HAP-1 (cell line): ENCODE measurements around the gene FAF1.

Experiments
- DNase-seq, 2 experiments: peaks; one replicate each; pipeline ENCODE4 v3.0.0-alpha.2; 2016 to 2020; ENCODE audit warnings: low spot score in 2 of 2
- H3K27me3 ChIP-seq: fragments of 250-450 bp; sonication (Bioruptor Pico); 2 replicates; pipeline ENCODE4 v1.5.1; 2020; ENCODE audit warnings: low read depth, mild to moderate bottlenecking, moderate library complexity
- H3K36me3 ChIP-seq: fragments of 250-450 bp; sonication (Bioruptor Pico); replicated peaks from 2 replicates; pipeline ENCODE4 v1.5.1; 2020; ENCODE audit warnings: mild to moderate bottlenecking
- H3K4me1 ChIP-seq: fragments of 250-450 bp; sonication (Bioruptor Pico); 2 replicates; pipeline ENCODE4 v1.5.1; 2020; ENCODE audit warnings: mild to moderate bottlenecking
- H3K4me3 ChIP-seq: fragments of 250-450 bp; sonication (Bioruptor Pico); 2 replicates; pipeline ENCODE4 v1.5.1; 2020; ENCODE audit warnings: mild to moderate bottlenecking, moderate library complexity
- H3K9me3 ChIP-seq: fragments of 250-450 bp; sonication (Bioruptor Pico); 2 replicates; pipeline ENCODE4 v1.5.1; 2020; ENCODE audit warnings: mild to moderate bottlenecking, moderate library complexity
- in situ Hi-C: fragments of 300-500 bp; cut with MboI; formaldehyde crosslinking; loops from 3 replicates; pipeline ENCODE4 v1.14.3; 2020; ENCODE audit warnings: low sequenced_read_pairs, inconsistent platforms, mixed read lengths

Gene FAF1

DNA sequence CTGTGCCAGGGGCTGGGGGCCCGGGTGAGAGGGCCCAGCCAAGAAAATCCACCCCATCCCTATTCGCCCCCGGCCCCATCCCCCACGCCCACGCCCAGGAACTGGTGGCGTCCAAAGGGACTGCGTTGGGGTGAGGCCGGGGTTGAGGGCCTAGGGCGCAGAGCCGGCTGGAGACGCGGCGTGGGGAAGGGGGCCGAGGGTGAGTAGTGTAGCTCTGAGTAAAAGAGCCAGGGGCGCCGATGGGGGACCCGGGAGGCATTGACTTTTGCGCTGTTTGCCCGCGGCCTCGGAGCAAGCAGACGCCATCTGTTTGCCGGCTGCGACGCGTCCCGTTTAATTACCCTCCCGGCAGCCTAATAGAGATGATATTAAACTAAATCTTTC is 533.4 kb downstream of the FAF1 start:
- peaks cover 5% of the 10 kb centered on the region; the same call in 1 of the 2 replicates for H3K4me1 ChIP-seq
- in situ Hi-C loops = no loop called here
- no peak overlapping the region for H3K4me3 ChIP-seq
- no peaks in the 10 kb centered on the region for H3K9me3 ChIP-seq
- peaks cover 78% of the 10 kb centered on the region for H3K27me3 ChIP-seq
- no peak for DNase-seq
- no peaks in the 10 kb centered on the region for H3K36me3 ChIP-seq

DNA sequence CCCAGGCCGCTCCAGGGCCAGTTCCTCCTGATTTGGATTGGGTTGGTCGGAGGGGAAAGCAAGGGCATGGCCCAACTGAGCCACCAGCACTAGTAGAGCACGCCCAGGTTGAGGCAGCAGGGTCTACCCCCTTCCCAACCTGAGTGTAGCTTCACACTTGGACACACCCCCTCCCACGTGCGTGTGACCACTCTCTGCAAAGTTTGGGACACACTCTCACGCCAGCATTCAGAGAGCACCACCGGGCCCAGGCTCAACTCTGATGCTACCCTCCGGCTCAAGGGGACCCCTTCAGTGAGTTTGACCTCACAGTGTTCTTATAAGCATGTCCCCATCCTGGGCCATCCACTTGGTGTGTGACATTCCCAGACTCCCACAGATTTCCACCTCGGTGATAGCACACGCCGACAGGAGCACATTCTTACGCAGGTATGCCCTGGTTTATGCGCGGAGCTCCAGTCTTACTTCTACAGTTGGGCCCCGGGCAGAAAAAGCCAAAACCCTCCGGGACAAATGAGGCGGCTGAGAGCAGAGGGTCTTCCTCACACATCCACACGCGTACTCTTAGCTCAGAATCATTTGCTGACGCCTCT is 533.9 kb downstream of the FAF1 start:
- Histone ChIP-seq H3K4me3 (no peak overlapping the region), H3K4me1 (peaks cover 5% of the 10 kb centered on the region; the same call in 1 of the 2 replicates), H3K36me3 (no peaks in the 10 kb centered on the region), H3K9me3 (no peaks in the 10 kb centered on the region), H3K27me3 (peaks cover 73% of the 10 kb centered on the region)
- DNase-seq = no peak
- in situ Hi-C loops = no loop called here

DNA sequence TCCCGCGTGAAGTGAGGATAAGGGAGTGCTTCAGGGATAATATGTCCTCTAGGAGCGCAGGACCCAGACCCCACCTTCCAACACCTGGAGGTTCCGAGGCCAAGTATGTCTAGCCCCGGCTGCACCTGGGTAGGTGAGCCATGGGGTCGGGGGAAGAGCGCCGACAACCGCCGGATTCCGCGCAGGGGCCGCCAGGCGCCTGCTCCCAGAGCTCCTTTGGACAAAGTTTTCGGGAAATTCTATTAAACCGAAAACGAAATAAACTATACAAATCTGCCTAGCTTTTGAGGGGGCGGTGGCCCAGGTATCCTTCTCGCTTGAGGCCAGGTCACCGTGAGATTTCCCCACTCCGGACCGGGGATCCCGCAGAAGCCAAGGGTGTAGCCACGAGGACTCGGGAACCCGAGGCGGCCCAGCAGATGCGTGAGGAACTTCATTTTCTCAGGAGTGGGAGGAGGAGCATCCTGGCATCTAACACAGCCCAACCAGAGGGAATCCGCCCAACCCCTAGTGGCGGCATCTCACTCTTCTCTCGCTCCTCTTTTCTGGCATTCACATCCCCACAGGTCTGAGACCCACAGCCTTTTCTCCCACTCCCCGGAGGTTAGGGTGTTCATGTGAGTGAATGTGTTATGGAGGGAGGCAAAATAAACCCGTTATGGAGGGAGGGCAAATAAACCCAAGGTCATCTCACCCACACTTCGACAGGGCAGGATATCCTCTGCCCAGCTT is 534.5 kb downstream of the FAF1 start:
- H3K27me3 ChIP-seq = peaks cover 67% of the 10 kb centered on the region

DNA sequence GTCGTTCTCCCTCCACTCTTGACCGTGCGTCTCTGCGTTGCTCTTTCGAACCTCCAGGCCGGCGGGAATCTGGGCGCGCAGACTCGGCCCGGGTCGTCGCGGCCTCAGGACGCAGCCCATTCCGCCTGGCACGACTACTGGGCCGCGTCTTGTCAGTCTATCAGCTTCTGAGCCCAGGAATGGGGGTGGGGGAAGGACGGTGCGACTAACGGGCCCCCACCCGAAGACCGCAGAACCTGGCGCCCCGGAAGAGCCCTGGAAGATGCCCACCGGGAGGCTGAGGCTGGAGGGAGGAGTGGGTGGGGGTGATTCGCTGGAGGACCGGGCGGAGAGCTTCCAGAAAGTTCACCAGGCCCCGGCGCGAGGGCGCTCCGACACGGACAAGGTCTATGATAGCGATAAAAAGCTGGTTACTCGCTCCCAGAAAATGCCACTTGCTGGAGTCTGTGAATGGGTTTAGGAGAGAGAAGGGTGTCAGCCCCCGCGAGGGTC is 535.1 kb downstream of the FAF1 start:
- H3K27me3 ChIP-seq = peaks cover 61% of the 10 kb centered on the region
- H3K4me3 ChIP-seq = no peak overlapping the region
- DNase-seq = no peak
- in situ Hi-C loops = no loop called here
- H3K4me1 ChIP-seq = peaks cover 5% of the 10 kb centered on the region; the same call in 1 of the 2 replicates
- H3K9me3 ChIP-seq = no peaks in the 10 kb centered on the region
- no peaks in the 10 kb centered on the region for H3K36me3 ChIP-seq

More for the DNA sequence above, 534.5 kb downstream of the FAF1 start:
- no peaks in the 10 kb centered on the region for H3K9me3 ChIP-seq
- in situ Hi-C loops = no loop called here
- H3K4me3 ChIP-seq = no peak overlapping the region
- no peak for DNase-seq
- H3K36me3 ChIP-seq = no peaks in the 10 kb centered on the region
- peaks cover 5% of the 10 kb centered on the region; the same call in 1 of the 2 replicates for H3K4me1 ChIP-seq

DNA sequence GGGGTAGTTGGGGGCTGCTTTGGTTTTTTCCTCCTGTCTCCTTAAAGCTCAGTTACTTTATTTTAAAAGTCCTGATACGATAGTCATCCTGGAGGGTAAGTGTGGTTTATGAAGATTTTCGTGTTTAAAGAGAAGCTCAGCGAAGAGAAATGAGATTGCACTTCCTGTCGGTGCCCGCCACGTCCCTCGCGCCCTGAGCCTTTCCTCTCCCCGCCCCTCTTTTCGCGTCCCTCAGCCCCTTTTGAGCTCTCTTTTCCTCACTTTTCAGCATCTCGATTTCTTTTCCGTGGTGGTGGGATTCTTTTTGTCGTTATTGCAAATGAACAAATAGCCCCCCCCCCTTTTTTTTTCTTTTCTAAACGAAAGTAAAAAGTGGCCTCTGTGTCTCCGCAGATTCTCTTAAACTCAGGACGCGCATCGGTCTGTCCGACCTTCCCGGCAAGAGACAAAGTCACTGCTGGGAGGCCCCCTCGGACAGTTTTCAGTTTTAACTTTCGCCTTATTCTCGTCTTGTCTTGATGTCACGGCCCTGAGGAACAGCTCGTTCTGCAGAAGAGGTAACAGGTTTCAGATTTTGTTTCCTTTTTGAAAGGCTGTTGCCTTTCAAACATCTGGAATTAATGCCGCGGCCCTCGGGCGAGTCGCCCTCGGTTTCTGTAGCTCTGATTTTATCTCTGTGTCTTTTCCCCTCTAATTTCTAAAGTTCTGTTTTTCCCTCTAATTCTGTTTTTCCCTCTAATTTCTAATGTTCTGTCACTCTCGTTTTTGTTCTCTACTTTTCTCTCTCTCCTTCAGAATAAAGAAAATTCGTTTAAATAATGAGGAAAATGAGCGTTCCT is 535.8 kb downstream of the FAF1 start:
- DNase-seq = peak; percentile 18 to 48
- H3K4me3 ChIP-seq = peak overlapping the region; percentile 44
- in situ Hi-C loops = no loop called here
- peaks cover 5% of the 10 kb centered on the region; the same call in 1 of the 2 replicates for H3K4me1 ChIP-seq
- H3K36me3 ChIP-seq = no peaks in the 10 kb centered on the region
- H3K27me3 ChIP-seq = peaks cover 54% of the 10 kb centered on the region
- H3K9me3 ChIP-seq = no peaks in the 10 kb centered on the region

DNA sequence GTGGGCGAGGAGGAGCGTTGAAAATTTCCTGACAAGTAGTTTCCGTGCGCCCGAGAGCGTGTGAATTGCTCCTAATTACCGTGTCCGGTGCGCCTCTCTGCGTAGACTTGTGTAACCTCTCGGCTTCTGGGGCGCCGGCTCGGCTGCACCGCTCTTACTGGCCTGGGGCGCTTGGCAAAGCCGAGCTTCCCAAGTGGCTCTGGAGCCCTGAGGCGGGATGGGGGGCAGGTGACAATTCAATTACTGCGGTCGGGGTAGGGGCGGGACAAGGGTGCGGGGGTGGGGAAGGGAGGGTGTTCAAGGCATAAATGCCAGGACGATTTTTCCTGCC is 536.4 kb downstream of the FAF1 start:
- in situ Hi-C loops = no loop called here
- Histone ChIP-seq H3K4me1 (peaks cover 5% of the 10 kb centered on the region; the same call in 1 of the 2 replicates), H3K4me3 (peak overlapping the region; percentile 44), H3K36me3 (no peaks in the 10 kb centered on the region), H3K27me3 (peaks cover 48% of the 10 kb centered on the region), H3K9me3 (no peaks in the 10 kb centered on the region)
- DNase-seq = no peak

DNA sequence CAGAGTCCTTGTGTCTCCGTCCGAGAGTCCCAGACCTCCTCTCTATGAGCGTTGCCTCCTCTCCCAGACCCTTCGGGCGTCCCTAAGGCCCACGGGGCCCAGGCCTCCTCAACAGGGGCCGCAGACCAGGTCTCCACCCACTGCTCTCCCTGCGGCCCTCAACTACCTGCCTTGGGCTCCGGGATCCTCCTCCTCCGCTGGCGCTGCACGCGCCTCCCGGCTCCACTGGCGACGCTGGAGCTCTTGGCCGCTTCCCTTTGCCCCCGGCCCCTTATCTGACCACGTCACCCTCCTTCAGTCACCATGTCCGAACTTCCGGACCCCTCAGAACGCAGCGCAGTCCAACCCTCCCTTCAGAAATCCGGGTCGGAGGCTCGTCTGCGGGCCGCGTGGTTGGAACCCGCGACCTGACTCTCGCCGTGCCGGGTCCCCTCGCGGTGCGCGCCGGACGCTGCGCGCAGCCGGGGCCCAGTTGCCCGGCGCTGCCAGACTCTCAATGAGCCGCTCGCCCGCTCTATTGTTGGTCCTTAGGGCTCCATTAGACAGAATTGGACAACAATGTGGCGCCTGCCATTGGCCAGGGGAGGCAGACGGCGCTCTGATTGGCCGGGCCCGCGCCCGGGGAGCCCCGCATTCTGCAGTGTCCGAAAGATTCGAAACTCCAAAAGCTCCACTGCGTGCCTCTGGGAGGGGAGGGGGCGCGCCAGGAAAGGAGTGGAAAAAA is 537.0 kb downstream of the FAF1 start, which contains the start of gene DMRTA2:
TSS of gene DMRTA2 (minus strand) at position 498 of the 724 bp plus-strand sequence. CDS start 1,907 bp downstream, outside the sequence.
- Histone ChIP-seq H3K36me3 (no peaks in the 10 kb centered on the region), H3K9me3 (no peaks in the 10 kb centered on the region), H3K27me3 (peaks cover 42% of the 10 kb centered on the region), H3K4me1 (peaks cover 5% of the 10 kb centered on the region; the same call in 1 of the 2 replicates), H3K4me3 (peak within 1 kb of the TSS; percentile 44)
- DNase-seq = peak; percentile 69 to 86
- in situ Hi-C loops = no loop called here

DNA sequence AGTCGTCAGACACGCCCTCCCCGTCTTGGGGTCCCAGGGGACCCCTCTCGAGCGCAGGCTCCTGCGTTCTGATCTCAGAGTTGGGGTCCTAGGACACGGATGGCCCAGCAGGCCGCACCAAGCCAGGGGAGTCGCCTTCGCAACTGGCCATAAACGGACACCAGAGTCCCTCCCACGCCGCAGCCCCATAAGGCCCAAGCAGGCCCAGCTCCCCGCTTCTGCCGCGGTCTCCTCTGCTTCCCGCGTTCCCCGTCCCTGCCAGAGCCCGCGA is 537.5 kb downstream of the FAF1 start:
- DNase-seq = no peak
- H3K4me3 ChIP-seq = peak overlapping the region; percentile 44
- no peaks in the 10 kb centered on the region for H3K36me3 ChIP-seq
- in situ Hi-C loops = no loop called here
- H3K27me3 ChIP-seq = peaks cover 37% of the 10 kb centered on the region
- H3K9me3 ChIP-seq = no peaks in the 10 kb centered on the region
- H3K4me1 ChIP-seq = peaks cover 5% of the 10 kb centered on the region; the same call in 1 of the 2 replicates

DNA sequence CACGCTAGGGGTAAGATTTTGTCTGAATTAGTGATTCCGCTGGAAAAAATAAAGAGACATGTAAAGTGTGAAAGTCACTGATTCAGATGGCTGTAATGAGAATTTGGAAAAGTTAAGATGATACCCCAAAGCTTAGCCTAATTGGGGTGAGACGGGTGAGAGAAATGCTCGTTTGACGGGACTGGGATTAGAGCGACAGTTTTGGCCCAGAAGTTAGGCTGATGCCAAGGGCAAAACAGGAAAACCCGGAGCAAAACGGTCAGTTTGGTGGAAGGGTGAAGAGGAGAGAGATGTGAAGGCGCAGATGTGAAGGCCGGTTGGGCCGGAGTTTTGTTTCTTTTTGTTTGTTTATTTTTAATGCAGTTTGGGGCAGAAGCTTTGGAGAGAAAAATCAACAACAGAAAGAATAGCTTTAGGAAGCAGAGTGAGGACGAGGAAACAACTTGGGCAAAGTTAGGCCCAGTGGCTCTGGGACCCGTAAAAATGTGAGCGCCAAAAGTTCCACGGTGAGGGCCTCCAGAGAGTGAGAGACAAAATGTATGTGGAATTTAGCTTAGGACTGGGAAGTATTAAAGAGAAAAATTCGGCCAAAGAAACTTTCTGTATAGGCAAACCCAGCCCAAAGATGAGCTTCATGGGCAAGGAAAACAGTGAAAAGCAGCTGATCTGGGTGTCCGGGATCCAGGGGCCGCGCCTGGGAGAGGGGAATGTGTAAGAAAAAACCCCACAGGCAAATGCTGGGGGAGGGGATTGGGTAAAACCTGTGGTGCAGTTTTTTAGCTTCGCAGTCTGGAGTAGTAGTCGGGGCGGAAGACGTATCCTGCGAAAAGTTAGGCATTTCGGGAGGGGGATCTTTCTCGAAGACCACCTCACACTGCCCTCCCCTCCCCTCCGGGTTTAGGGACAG is 538.0 kb downstream of the FAF1 start:
- H3K9me3 ChIP-seq = no peaks in the 10 kb centered on the region
- DNase-seq = no peak
- peaks cover 5% of the 10 kb centered on the region; the same call in 1 of the 2 replicates for H3K4me1 ChIP-seq
- in situ Hi-C loops = no loop called here
- no peaks in the 10 kb centered on the region for H3K36me3 ChIP-seq
- H3K4me3 ChIP-seq = peak overlapping the region; percentile 44
- peaks cover 33% of the 10 kb centered on the region for H3K27me3 ChIP-seq

DNA sequence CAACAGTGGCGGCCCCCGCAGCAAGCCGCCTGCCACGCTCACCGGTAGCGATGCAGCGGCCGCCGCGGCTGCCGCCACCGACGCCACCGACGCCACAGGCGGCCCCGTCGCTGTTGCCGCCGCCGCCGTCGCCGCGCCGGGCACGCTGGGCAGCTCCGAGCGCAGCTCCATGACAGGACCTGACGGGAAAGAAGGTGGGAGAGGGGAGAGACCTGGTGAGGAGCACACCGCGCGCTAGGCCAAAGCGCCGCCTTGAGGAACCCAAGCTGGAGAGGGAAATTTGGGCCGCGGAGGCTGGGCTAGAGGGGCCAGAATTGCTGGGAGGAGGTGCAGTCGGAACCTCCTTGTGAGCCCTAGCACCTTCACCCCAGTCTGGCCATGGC is 538.7 kb downstream of the FAF1 start:
- H3K36me3 ChIP-seq = no peaks in the 10 kb centered on the region

DNA sequence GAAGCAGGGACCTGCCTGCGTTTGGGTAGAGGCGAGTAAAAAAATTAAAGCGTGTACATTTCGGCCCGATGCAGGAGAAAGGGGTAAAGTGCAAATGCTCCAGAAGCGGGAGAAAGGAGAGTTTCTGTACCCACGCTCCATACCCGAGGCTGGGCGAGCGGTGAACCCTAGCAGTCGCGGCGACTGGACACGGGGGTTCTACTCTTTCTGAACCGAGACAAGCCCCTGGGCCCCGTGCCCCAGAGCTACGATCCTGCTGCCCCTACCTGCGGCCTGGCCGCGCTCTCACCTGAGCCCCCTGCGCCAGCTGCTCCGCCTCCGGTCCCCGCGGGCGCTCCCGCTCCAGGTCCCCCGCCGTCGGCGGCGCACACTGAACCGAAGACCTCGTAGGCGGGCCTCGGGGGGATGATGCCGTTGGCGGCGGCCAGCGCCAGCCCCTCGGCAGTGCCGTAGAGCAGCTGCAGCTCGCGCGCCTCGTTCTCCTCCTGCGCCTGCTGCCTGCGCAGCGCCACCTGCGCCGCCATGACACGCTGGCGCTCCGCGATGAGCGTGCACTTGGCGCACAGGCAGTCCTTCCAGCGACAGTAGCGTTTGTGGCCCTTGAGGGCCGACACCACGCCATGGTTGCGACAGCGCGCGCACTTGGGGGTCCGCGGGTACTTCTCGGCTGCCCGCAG is 539.2 kb downstream of the FAF1 start:
- no peak for DNase-seq
- H3K27me3 ChIP-seq = peaks cover 33% of the 10 kb centered on the region
- H3K4me3 ChIP-seq = no peak overlapping the region
- no peaks in the 10 kb centered on the region for H3K9me3 ChIP-seq
- in situ Hi-C loops = no loop called here
- no peaks in the 10 kb centered on the region for H3K36me3 ChIP-seq
- H3K4me1 ChIP-seq = peaks cover 5% of the 10 kb centered on the region; the same call in 1 of the 2 replicates

More for the DNA sequence above, 538.7 kb downstream of the FAF1 start:
- no peak for DNase-seq
- Histone ChIP-seq H3K9me3 (no peaks in the 10 kb centered on the region), H3K27me3 (peaks cover 33% of the 10 kb centered on the region), H3K4me3 (no peak overlapping the region), H3K4me1 (peaks cover 5% of the 10 kb centered on the region; the same call in 1 of the 2 replicates)
- in situ Hi-C loops = no loop called here
